Daoy (cell line): Measurements from ENCODE around the gene COLQ. TPM values are rescaled to one million over a fixed set of nuclear protein-coding genes. Genes with fewer than 3 reads are reported as not detected.
"Not testable (repeated sequence)": the region's sequence is repeated elsewhere in the genome, so short reads cannot be mapped to it uniquely, and the experiment has no call there.

Experiments
- DNase-seq: peaks from one replicate; pipeline ENCODE4 v3.0.0-alpha.2; 2015; ENCODE audit warnings: low read depth
- total RNA-seq: library from RNA; depleted of rRNA; stranded (reverse); fragments of >200 nt; shearing (Covaris generic); gene quantifications from 2 replicates; pipeline ENCODE4 v1.2.3, GENCODE V29; 2014; rRNA removed

The COLQ gene
- total RNA-seq: 0.06 and 0.29 TPM in 2 replicates

DNA sequence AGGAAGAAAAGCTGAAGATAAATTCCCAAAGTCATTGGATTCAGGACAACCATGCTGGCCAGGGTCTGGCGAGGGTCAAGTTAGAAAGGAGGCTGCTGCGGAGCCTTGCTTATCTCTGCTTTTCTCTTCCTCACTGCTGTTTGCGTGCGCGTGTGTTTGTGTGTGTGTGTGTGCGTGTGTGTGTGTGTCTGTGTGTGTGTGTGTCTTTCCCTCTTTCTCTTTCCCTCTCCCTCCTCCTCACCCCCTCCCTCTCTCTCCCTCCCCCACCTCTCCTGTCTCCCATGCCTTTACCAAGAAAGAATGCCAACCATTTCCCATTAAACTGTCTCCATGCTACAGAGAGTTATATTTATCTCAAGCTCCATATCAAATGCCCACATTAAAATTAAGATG is at the start of gene COLQ:
COLQ (minus strand) TSS at position 134 of the 393 bp plus-strand sequence; CDS start at position 53, 81 bp downstream.
- DNase-seq: no peak

DNA sequence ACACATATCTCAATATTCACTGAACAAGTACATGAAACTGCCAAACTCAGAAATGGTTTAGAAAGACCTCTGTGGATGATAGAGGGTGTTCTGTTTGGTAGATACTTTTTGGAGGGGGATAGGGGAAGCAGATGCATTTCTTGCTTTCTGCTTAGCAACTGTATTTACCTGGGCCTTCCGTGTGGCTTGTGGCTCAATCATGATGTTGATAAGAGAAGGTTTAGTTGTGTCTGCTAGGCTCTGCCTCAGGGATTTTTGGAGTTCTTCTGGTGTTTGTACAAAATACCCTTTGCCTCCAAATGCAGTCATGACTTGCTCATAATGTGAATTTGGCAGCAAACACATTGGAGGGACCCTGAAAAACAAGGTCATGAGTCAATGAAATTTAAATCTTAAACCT is 41.7 kb upstream of the COLQ start:
- no peak for DNase-seq

DNA sequence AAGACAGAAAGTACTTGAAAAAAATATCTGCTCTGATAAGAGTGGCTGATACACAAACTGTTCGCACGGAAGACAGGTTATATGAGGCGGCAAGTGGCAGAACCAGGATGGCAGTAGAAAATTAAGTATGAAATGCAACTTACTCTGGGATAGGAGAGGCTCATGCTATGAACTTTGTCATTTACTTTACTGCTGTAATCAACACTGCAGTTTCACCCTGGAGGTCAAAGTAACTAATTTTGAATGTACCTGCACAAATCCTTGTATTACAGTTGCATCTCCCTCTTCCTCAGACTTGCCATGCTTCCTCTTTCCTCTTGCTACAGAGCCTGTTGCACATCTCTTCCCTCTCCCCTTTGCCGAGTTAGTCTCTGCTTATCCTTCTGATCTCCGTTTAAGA is 41.1 kb upstream of the COLQ start:
- DNase-seq: no peak

GRCh38 chr3:15558581-15558980 is 37.1 kb upstream of the COLQ start:
- no peak for DNase-seq

- peak; percentile 50 for DNase-seq
Observed at GRCh38 chr3:15557511-15557946, 36.0 kb upstream of the COLQ start.

DNA sequence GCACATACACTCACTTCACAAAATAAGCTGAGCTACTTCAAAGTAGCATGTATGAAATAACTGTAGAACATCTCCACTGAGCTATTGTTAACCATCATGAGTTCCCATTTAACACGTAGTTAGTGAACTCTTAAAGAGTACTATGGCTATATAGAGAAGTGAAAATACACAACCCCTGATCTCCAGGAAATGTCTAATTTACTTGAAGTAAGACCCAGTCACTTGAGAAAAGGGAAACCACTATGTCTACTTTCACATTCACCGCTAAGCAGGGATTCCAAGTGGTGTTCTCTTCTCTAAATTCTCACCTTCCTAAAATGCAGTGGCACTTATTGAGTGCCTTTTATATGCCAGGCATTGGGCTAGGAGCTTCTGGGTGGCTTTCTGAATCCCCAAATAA is 35.0 kb upstream of the COLQ start:
- no peak for DNase-seq

DNA sequence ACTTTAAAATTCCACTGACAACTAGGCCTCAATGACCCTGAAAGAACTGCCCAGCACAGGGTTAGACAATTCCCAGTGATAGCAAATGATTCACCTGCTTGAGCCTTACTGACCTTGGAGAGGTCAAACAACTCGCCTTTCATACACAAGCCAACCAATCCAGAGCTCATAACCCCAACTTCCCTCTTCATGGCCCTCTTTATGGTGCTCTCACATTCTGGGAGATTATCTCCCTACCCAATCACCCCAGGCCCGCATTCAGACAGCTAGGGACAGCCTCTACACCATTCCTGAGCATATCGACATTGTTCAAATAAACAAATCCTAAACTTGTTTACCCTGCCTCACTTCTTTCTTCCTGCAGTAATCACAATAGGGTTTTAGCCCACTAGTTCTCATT is 32.2 kb upstream of the COLQ start:
- DNase-seq: no peak

DNA sequence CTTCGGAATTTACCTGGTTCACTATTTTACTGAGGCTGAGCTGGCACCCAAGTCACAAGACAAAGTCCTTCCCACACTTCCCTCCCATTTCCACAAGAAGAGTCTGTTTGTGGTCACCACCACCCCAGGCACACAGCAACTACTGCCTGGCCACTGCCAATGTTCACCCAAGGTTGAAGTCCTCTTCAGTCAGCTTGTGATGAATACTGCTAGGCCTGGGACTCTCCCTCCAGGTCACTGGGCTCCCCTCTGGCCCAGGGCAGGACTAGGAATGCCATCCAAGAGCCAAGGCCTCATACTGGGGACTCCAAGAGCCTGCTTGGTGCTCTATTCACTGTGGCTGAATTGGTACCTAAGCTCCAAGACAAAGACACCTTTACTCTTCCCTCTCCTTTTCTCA is 30.4 kb upstream of the COLQ start:
- no peak for DNase-seq

GRCh38 chr3:15549846-15550245 is 28.3 kb upstream of the COLQ start:
- DNase-seq: no peak

- DNase-seq: no peak
Observed at GRCh38 chr3:15542614-15543013, 21.1 kb upstream of the COLQ start.

DNA sequence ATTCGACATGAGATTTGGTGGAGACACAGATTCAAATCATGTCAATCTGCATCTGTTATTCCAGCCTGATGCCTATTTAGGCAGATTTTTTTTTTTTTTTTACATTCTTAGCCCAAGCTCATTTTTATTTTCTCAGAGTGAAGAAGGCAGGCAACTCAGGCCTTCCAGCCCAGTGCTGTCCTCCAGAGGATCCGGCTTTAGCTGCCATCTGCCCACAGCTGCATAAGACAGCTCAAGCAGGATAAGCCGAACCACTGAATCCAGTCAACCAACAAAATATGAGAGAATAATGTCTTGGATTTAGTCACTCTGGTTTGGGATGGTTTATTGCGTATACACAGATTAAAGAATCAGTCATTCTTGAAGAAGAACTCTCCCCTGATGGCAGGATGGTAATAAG is 19.9 kb upstream of the COLQ start:
- no peak for DNase-seq

GRCh38 chr3:15539066-15539465 is 17.6 kb upstream of the COLQ start:
- DNase-seq: no peak

- DNase-seq: no peak
Observed at GRCh38 chr3:15538345-15538744, 16.8 kb upstream of the COLQ start.

- no peak for DNase-seq
Observed at GRCh38 chr3:15536856-15537255, 15.3 kb upstream of the COLQ start.

- DNase-seq: no peak
Observed at GRCh38 chr3:15535732-15536131, 14.2 kb upstream of the COLQ start.

DNA sequence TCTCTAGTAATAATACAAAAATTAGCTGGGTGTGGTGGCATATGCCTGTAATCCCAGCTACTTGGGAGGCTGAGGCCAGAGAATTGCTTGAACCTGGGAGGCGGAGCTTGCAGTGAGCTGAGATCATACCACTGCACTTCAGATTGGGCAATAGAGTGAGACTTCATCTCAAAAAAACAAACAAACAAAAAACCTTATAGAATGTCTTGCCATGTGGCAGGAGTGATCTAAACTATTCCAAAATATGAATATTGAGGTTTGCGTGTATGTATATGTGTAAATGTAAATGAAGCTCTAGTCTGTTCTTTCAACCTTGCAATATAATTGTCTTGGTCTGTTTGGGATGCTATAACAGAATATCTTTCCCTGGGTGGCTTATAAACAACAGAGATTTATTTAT is 11.1 kb upstream of the COLQ start:
- DNase-seq: not testable (repeated sequence)

- no peak for DNase-seq
Observed at GRCh38 chr3:15531346-15531745, 9.8 kb upstream of the COLQ start.

DNA sequence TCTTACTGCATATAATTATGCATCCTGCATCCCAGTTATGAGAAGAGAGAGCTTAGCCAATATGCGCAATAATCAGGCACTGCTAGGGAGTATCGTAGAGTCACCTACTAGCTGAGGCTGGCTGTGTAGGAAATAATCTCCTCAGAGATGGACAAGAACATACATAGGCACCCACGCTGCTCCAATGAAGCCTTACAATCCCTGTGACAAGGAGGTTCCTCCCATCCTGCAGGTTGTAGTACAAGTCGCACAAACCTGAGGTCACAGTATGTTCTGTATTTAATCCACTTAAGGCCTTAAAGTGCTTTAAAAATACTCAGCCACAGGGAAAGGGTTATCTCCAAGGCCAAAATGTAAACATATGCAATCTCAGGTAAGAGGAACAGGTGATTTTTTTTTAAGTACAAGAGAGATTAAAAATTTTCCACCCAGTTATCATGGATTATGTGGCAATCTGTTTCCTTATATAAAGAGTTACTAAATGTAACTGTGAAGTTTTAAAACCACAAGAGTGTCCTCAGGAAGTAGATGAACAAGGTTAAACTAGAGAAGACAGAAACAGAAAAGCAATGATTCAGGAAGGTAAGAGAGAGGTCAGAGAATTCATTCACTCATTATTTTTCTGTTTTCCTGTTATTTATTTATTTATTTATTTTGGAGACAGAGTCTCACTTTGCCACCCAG is 7.5 kb upstream of the COLQ start:
- DNase-seq: no peak

DNA sequence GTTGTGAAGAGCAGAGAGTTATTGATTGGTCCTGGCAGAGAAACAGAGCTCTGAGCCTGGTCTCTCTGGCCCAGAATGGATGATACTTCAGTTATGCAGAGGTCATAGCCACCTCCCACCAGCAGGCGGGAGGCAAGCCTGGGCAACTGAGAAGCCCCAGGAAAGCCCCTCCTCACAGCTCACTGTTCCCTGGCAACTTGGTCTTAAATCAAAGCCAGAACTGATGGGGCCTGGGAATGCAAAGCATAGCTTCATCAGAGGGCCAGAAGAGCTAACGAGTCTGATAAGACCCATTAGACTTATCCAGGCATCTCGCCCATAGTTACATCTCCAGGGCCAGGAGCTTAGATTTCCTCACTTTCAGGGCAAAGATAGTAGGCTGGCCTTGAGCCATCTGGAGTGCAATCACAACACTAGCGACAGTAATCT is 5.5 kb upstream of the COLQ start:
- no peak for DNase-seq

GRCh38 chr3:15525790-15526189 is 4.3 kb upstream of the COLQ start:
- DNase-seq: no peak

DNA sequence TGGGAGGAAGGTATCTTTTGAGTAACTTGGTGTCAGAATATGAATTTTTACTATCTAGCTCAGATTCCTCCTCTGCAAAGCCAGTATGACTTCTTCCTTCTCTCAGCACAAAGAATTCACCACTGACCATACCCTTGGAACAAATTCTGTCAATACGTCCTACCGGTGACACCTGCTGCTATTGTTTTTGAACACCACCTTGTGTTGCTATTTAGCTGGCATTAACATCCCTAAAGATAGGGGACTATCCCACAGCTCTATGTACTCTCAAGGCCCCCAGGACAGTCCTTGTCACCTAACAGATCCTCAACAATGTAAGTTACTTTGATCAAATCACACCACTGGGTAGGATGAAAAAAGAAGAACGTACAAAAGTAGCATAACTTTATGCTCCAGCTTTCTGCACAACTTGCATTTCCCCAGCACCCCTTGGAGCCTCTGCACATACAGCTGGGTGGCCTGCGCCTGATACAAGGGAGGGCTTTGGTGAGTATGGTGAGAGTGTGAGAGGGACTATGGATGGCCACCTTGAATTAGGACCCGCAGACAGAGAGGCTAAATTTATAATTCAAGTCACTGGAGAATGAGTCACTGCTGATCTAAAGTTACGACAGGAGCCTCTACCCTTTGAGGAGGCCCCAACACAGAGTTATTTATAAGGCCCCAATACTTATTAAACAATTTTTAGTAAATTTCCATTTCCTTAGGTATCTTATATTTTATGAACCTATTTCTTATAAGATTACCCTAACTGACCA is 2.3 kb upstream of the COLQ start:
- DNase-seq: no peak

GRCh38 chr3:15522016-15522415 is 510 bp upstream of the COLQ start:
- DNase-seq: no peak

DNA sequence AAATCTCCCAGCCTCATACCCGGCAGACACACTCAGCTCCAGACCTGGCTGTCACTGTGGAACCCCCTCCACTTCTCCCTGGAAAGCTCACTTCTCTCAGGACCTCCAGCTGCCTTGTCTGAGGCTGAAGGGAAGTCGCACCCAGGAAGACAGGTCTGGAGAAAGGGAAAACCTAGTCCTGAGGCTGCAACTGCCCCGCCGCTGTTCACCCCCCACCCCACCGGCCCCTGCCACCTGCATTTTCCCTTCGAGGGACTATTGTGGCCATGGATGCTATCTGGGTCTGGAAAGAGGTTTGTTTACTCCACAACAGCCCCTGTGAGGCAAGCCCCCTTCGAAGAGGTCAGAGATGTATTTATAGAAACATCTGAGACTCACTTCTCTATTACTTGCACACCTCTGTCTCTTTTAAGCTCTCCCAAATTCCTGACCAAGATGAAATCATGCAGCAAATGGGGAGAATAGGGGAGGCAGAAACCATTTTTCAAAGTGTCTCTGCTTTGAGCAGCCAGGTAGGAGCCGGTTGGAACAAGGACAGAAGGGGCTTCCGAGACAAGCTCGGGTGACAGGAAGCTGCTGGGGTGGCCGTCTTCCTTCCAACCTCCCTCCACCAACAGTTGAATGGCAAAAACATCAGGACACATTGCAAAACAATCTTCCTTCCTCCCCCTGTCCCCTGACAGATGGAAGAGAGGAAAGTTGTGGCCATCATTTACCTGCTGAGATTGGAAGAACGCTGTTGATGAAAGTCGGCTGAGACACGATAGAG is 518 bp downstream of the COLQ start:
- no peak for DNase-seq
